ENCODE data around the gene CIAO3.

Gene CIAO3

DNA sequence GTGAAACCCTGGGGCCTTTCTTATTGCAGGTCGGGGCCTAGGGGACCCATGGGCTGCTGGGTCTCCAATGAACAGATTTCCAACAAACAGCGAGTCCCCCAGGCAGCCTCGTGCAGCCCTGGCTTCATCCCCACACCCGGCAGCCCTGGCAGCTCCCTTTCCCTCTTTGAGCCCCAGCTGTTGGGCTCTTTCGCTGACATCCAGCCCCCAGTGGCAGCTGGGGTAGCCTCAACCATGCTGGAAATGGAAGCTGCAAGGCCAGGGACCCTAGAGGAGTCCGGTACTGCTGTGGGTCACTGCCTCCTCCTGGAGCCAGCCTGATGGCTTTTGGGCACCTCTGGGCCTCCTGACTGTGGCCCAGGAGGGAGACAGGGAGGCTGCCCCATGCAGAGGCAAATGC is 41.5 kb upstream of the CIAO3 start:
- in situ Hi-C loops (cut with MboI; ENCODE audit: low sequenced_read_pairs, unreplicated experiment): loop anchor here (5.0 kb wide), 1 partner anchor 70 kb away; no protein-coding TSS in a partner anchor
- TF ChIP-seq, protein P1, sequence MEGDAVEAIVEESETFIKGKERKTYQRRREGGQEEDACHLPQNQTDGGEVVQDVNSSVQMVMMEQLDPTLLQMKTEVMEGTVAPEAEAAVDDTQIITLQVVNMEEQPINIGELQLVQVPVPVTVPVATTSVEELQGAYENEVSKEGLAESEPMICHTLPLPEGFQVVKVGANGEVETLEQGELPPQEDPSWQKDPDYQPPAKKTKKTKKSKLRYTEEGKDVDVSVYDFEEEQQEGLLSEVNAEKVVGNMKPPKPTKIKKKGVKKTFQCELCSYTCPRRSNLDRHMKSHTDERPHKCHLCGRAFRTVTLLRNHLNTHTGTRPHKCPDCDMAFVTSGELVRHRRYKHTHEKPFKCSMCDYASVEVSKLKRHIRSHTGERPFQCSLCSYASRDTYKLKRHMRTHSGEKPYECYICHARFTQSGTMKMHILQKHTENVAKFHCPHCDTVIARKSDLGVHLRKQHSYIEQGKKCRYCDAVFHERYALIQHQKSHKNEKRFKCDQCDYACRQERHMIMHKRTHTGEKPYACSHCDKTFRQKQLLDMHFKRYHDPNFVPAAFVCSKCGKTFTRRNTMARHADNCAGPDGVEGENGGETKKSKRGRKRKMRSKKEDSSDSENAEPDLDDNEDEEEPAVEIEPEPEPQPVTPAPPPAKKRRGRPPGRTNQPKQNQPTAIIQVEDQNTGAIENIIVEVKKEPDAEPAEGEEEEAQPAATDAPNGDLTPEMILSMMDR (IDR thresholded peaks at IDR 0.05; ENCODE audit: borderline replicate concordance, control extremely low read depth, extremely low read depth, insufficient read depth, missing control alignments): no peak

DNA sequence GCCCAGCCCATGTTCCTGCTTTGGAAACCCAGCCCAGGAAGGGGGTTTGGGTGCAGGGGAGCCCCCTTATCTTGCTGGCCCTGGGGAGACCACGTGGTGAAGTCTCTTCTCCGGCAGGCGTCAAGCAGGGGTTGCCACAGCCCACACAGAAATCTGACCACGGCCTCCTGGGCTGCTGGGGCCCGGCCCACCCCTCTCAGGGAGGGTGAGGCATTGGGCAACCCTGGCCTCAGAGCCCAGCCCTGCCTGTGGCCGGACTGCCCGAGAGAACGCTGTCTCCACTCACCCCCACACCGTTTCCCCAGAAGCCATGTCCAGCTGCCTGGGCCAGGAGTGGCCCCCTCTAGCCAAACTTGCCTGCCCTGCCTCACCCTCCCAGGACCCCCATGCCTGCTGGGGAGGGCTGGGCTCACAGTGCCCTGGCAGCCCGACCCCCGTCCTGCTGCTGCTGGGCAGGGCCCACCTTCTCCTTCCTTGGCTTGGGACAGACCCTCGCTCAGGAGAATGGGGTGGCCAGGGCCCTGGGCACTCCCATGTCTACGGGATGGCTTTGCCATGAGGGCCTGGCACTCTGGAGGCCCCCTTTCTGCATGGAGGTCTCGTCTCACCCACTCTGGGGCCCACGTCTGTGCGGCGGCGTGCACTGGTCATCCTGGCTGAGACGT is 40.7 kb upstream of the CIAO3 start:
- no peak for DNase-seq (ENCODE audit: low spot score)
- TF ChIP-seq, protein P1 (IDR thresholded peaks at IDR 0.05; ENCODE audit: borderline replicate concordance, control extremely low read depth, extremely low read depth, insufficient read depth, missing control alignments): no peak
- in situ Hi-C loops (cut with MboI; ENCODE audit: low sequenced_read_pairs, unreplicated experiment): loop anchor here (5.0 kb wide), 1 partner anchor 69 kb away; no protein-coding TSS in a partner anchor

More for the DNA sequence above, 41.5 kb upstream of the CIAO3 start:
- no peak for DNase-seq (ENCODE audit: low spot score)

GRCh38 chr16:780296-780695 is 39.5 kb upstream of the CIAO3 start:
- TF ChIP-seq, protein P1 (IDR thresholded peaks at IDR 0.05; ENCODE audit: borderline replicate concordance, control extremely low read depth, extremely low read depth, insufficient read depth, missing control alignments): no peak
- in situ Hi-C loops (cut with MboI; ENCODE audit: low sequenced_read_pairs, unreplicated experiment): loop anchor here (5.0 kb wide), 1 partner anchor 68 kb away; no protein-coding TSS in a partner anchor
- no peak for DNase-seq (ENCODE audit: low spot score)

DNA sequence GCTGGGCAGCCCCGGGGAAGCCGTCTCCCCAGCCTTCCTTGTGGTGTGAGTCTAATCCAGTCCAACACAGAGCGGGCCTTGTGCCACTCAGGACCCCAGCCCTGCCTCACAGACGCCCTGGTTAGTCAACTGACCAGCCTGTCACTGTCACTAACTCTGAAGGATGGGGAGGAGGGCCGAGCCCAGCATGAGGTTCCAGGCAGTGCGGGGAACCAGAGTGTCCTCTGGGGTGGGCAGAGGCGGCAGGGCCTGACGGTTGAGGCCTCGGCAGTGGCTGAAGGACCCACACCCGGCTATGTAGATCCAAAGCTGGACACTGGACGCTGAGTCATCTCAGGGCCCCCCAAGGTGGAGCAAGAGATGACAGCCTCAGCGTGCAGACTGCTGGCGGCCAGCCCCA is 38.8 kb upstream of the CIAO3 start:
- DNase-seq (ENCODE audit: low spot score): no peak
- TF ChIP-seq, protein P1 (IDR thresholded peaks at IDR 0.05; ENCODE audit: borderline replicate concordance, control extremely low read depth, extremely low read depth, insufficient read depth, missing control alignments): no peak
- in situ Hi-C loops (cut with MboI; ENCODE audit: low sequenced_read_pairs, unreplicated experiment): no loop called here

GRCh38 chr16:778909-779527 is 38.2 kb upstream of the CIAO3 start:
- no peak for DNase-seq (ENCODE audit: low spot score)
- TF ChIP-seq, protein P1 (IDR thresholded peaks at IDR 0.05; ENCODE audit: borderline replicate concordance, control extremely low read depth, extremely low read depth, insufficient read depth, missing control alignments): no peak
- in situ Hi-C loops (cut with MboI; ENCODE audit: low sequenced_read_pairs, unreplicated experiment): no loop called here

- TF ChIP-seq, protein P1 (IDR thresholded peaks at IDR 0.05; ENCODE audit: borderline replicate concordance, control extremely low read depth, extremely low read depth, insufficient read depth, missing control alignments): no peak
- DNase-seq (ENCODE audit: low spot score): no peak
- in situ Hi-C loops (cut with MboI; ENCODE audit: low sequenced_read_pairs, unreplicated experiment): no loop called here
These were observed 37.6 kb upstream of the CIAO3 start for GRCh38 chr16:778447-778846.
